RWPE1 (cell line): Measurements from ENCODE around the gene FBLIM1.

Source experiments
- CTCF ChIA-PET: fragments of 350-600 bp; sonication (Branson Sonifier 250); formaldehyde crosslinking; extraction: SDS; loops from one replicate; lab custom pipeline; 2021; lab: Yijun Ruan, JAX
- POLR2A ChIA-PET: fragments of 400-600 bp; formaldehyde crosslinking; extraction: SDS; loops from one replicate; lab custom pipeline; 2020; ENCODE audit warnings: antibody characterized with exemption; ENCODE audit not compliant: low non-redundant PET; lab: Yijun Ruan, JAX
- DNase-seq: peaks from one replicate; pipeline ENCODE4 v3.0.0; 2012; ENCODE audit warnings: low spot score
- H3K27ac ChIP-seq: fragments of 450-650 bp; 2 replicates; pipeline ENCODE4 v1.5.1; 2017
- CTCF ChIP-seq: fragments of 450-650 bp; conservative IDR thresholded peaks from 2 replicates; pipeline ENCODE4 v1.5.1; 2017; ENCODE audit warnings: low read depth, mild to moderate bottlenecking

Gene FBLIM1

GRCh38 chr1:15730423-15730822, 28.2 kb upstream of the FBLIM1 start:
- no peak for DNase-seq
- ChIA-PET CTCF (interaction anchor here (0.6 to 2.9 kb wide), 2 partner anchors 11 to 264 kb away, joined by 5 to 12 read pairs; no protein-coding TSS in a partner anchor), POLR2A (no interaction called here)
- no peak for TF ChIP-seq CTCF
- peak overlapping the region; percentile 84 for H3K27ac ChIP-seq

GRCh38 chr1:15730936-15731335, 27.7 kb upstream of the FBLIM1 start:
- no peak for DNase-seq
- no peak for TF ChIP-seq CTCF
- CTCF ChIA-PET = interaction anchor here (0.6 to 2.9 kb wide), 2 partner anchors 10 to 357 kb away, joined by 3 to 12 read pairs; no protein-coding TSS in a partner anchor
- POLR2A ChIA-PET = no interaction called here
- peak overlapping the region; percentile 84 for H3K27ac ChIP-seq

- no peak for DNase-seq
- CTCF ChIA-PET = interaction anchor here (0.6 to 2.9 kb wide), 3 partner anchors 9 to 358 kb away, joined by 3 to 12 read pairs (median 3); no protein-coding TSS in a partner anchor
- no peak for TF ChIP-seq CTCF
- POLR2A ChIA-PET = interaction anchor here (0.5 kb wide), 1 partner anchor 30 kb away, joined by 3 read pairs; no protein-coding TSS in a partner anchor
- peak overlapping the region; percentile 84 for H3K27ac ChIP-seq
Observed at GRCh38 chr1:15731735-15732685, 26.6 kb upstream of the FBLIM1 start.

- DNase-seq = no peak
Observed at GRCh38 chr1:15732686-15733081, 25.9 kb upstream of the FBLIM1 start.

GRCh38 chr1:15733218-15733725, 25.3 kb upstream of the FBLIM1 start:
- peak overlapping the region; percentile 84 for H3K27ac ChIP-seq
- DNase-seq = no peak
- POLR2A ChIA-PET = no interaction called here
- CTCF ChIA-PET = interaction anchor here (2.9 kb wide), 1 partner anchor 8 kb away, joined by 12 read pairs; no protein-coding TSS in a partner anchor
- TF ChIP-seq CTCF = no peak

More at GRCh38 chr1:15732686-15733081, 25.9 kb upstream of the FBLIM1 start:
- ChIA-PET CTCF (interaction anchor here (0.7 to 2.9 kb wide), 2 partner anchors 9 to 11 kb away, joined by 3 to 12 read pairs; no protein-coding TSS in a partner anchor), POLR2A (interaction anchor here (0.5 kb wide), 1 partner anchor 30 kb away, joined by 3 read pairs; no protein-coding TSS in a partner anchor)
- H3K27ac ChIP-seq = peak overlapping the region; percentile 84
- no peak for TF ChIP-seq CTCF

GRCh38 chr1:15733726-15734226, 24.8 kb upstream of the FBLIM1 start:
- ChIA-PET CTCF (no interaction called here), POLR2A (no interaction called here)
- peak overlapping the region; percentile 84 for H3K27ac ChIP-seq
- no peak for TF ChIP-seq CTCF
- DNase-seq = no peak
